NCI-H345 treated with DMSO at 0.1 percent for 48 hours (cell line): Measurements from ENCODE around the gene PI3.

Source experiments
- DNase-seq: peaks from one replicate; lab custom pipeline; 2025; ENCODE audit not compliant: unreplicated experiment; lab: John Stamatoyannopoulos, UW

PI3 gene

GRCh38 chr20:45183084-45183483 lies 8.4 kb downstream of the PI3 start:
- no peak for DNase-seq

GRCh38 chr20:45187693-45188092 lies 13.0 kb downstream of the PI3 start:
- DNase-seq = no peak

GRCh38 chr20:45189067-45189609 lies 14.4 kb downstream of the PI3 start:
- no peak for DNase-seq

GRCh38 chr20:45189861-45190260 lies 15.2 kb downstream of the PI3 start:
- DNase-seq = no peak

- no peak for DNase-seq
Measured at GRCh38 chr20:45191926-45192325, 17.2 kb downstream of the PI3 start.

- DNase-seq = no peak
Measured at GRCh38 chr20:45193331-45193730, 18.6 kb downstream of the PI3 start.

- no peak for DNase-seq
Measured at GRCh38 chr20:45206725-45207124, 32.0 kb downstream of the PI3 start, which contains the start of gene SEMG1. SEMG1 (plus strand) TSS chr20:45207033; CDS start chr20:45207054, 21 bp downstream.

- DNase-seq = no peak
Measured at GRCh38 chr20:45209924-45210323, 35.2 kb downstream of the PI3 start.

GRCh38 chr20:45211569-45212474 lies 37.1 kb downstream of the PI3 start:
- no peak for DNase-seq

- DNase-seq = no peak
Measured at GRCh38 chr20:45212836-45213235, 38.1 kb downstream of the PI3 start.

GRCh38 chr20:45218124-45218523 lies 43.4 kb downstream of the PI3 start:
- no peak for DNase-seq

- DNase-seq = no peak
Measured at GRCh38 chr20:45218636-45219035, 43.9 kb downstream of the PI3 start.

- no peak for DNase-seq
Measured at GRCh38 chr20:45221076-45221475, 46.4 kb downstream of the PI3 start, which contains the start of gene SEMG2. SEMG2 (plus strand) TSS chr20:45221373; CDS start chr20:45221390, 17 bp downstream.

GRCh38 chr20:45223136-45223535 lies 48.4 kb downstream of the PI3 start:
- no peak for DNase-seq
